ENCODE data around the gene GMDS.

GMDS gene

GRCh38 chr6:2205396-2205795, 40.0 kb downstream of the GMDS start:
- DNase-seq (ENCODE audit: low read depth): no peak

GRCh38 chr6:2204272-2204671, 41.1 kb downstream of the GMDS start:
- DNase-seq (ENCODE audit: low read depth): no peak

GRCh38 chr6:2203264-2203663, 42.1 kb downstream of the GMDS start:
- no peak for DNase-seq (ENCODE audit: low read depth)

- no peak for DNase-seq (ENCODE audit: low read depth)
Measured at GRCh38 chr6:2197984-2198383, 47.4 kb downstream of the GMDS start.

- peak; percentile 38 for DNase-seq (ENCODE audit: low read depth)
Measured at GRCh38 chr6:2197177-2197671, 48.2 kb downstream of the GMDS start.

GRCh38 chr6:2196079-2196679, 49.2 kb downstream of the GMDS start:
- peak; percentile 42 for DNase-seq (ENCODE audit: low read depth)

GRCh38 chr6:2194643-2195042, 50.8 kb downstream of the GMDS start:
- DNase-seq (ENCODE audit: low read depth): no peak

- peak; percentile 1 for DNase-seq (ENCODE audit: low read depth)
Measured at GRCh38 chr6:2193931-2194330, 51.5 kb downstream of the GMDS start.

- DNase-seq (ENCODE audit: low read depth): no peak
Measured at GRCh38 chr6:2192976-2193375, 52.4 kb downstream of the GMDS start.

- no peak for DNase-seq (ENCODE audit: low read depth)
Measured at GRCh38 chr6:2191390-2191740, 54.0 kb downstream of the GMDS start.

- no peak for DNase-seq (ENCODE audit: low read depth)
Measured at GRCh38 chr6:2190661-2191389, 54.6 kb downstream of the GMDS start.

GRCh38 chr6:2188856-2189384, 56.5 kb downstream of the GMDS start:
- no peak for DNase-seq (ENCODE audit: low read depth)

- DNase-seq (ENCODE audit: low read depth): no peak
Measured at GRCh38 chr6:2188397-2188796, 57.0 kb downstream of the GMDS start.

- DNase-seq (ENCODE audit: low read depth): no peak
Measured at GRCh38 chr6:2187826-2188225, 57.6 kb downstream of the GMDS start.

GRCh38 chr6:2186516-2186915, 58.9 kb downstream of the GMDS start:
- no peak for DNase-seq (ENCODE audit: low read depth)

GRCh38 chr6:2185466-2185865, 59.9 kb downstream of the GMDS start:
- no peak for DNase-seq (ENCODE audit: low read depth)

GRCh38 chr6:2184700-2185455, 60.5 kb downstream of the GMDS start:
- DNase-seq (ENCODE audit: low read depth): no peak

- DNase-seq (ENCODE audit: low read depth): no peak
Measured at GRCh38 chr6:2183752-2184151, 61.7 kb downstream of the GMDS start.

GRCh38 chr6:2183246-2183645, 62.2 kb downstream of the GMDS start:
- DNase-seq (ENCODE audit: low read depth): no peak

GRCh38 chr6:2182251-2182650, 63.2 kb downstream of the GMDS start:
- DNase-seq (ENCODE audit: low read depth): no peak

- DNase-seq (ENCODE audit: low read depth): no peak
Measured at GRCh38 chr6:2181567-2181966, 63.8 kb downstream of the GMDS start.

GRCh38 chr6:2179950-2180349, 65.5 kb downstream of the GMDS start:
- DNase-seq (ENCODE audit: low read depth): peak; percentile 15

GRCh38 chr6:2179241-2179640, 66.2 kb downstream of the GMDS start:
- DNase-seq (ENCODE audit: low read depth): no peak

Measured in amniotic epithelial cell (primary cell).